MM.1S (cell line): ENCODE results near the gene FNDC1.

Experiments used
- DNase-seq: peaks from one replicate; pipeline ENCODE4 v3.0.0-alpha.2; 2015
- H2AFZ ChIP-seq: fragments of 300-600 bp; sonication (generic); 2 replicates; pipeline ENCODE4 v1.6.0; 2016; ENCODE audit warnings: antibody characterized with exemption, low read length
- H3F3A ChIP-seq: fragments of 300-600 bp; sonication (generic); 2 replicates; pipeline ENCODE4 v1.6.1; 2016; ENCODE audit warnings: mild to moderate bottlenecking, antibody characterized with exemption, low read length, moderate library complexity, mixed read lengths; ENCODE audit not compliant: insufficient read depth
- H3K27ac ChIP-seq: fragments of 300-600 bp; sonication (generic); 2 replicates; pipeline ENCODE4 v1.5.1; 2016; ENCODE audit warnings: mild to moderate bottlenecking, low read length
- H3K27me3 ChIP-seq: fragments of 300-600 bp; sonication (generic); replicated peaks from 2 replicates; pipeline ENCODE4 v1.6.0; 2016; ENCODE audit warnings: low read length; ENCODE audit not compliant: insufficient read depth
- H3K36me3 ChIP-seq: fragments of 300-600 bp; sonication (generic); replicated peaks from 2 replicates; pipeline ENCODE4 v1.6.1; 2016; ENCODE audit warnings: mild to moderate bottlenecking, low read length, mixed read lengths; ENCODE audit not compliant: insufficient read depth
- H3K4me1 ChIP-seq: fragments of 300-600 bp; sonication (generic); 2 replicates; pipeline ENCODE4 v1.6.1; 2016; ENCODE audit warnings: low read length, mixed read lengths
- H3K4me2 ChIP-seq: fragments of 300-600 bp; sonication (generic); 2 replicates; pipeline ENCODE4 v1.6.0; 2016; ENCODE audit warnings: low read depth, low read length
- H3K4me3 ChIP-seq: fragments of 300-600 bp; sonication (generic); 2 replicates; pipeline ENCODE4 v1.5.1; 2016; ENCODE audit warnings: low read length, mixed read lengths
- H3K79me2 ChIP-seq: fragments of 300-600 bp; sonication (generic); 2 replicates; pipeline ENCODE4 v1.6.1; 2016; ENCODE audit warnings: mixed run types, low read length, mixed read lengths
- H3K9ac ChIP-seq: fragments of 300-600 bp; sonication (generic); 2 replicates; pipeline ENCODE4 v1.6.1; 2016; ENCODE audit warnings: low read length, mixed read lengths
- H3K9me2 ChIP-seq: fragments of 300-600 bp; sonication (generic); replicated peaks from 2 replicates; pipeline ENCODE4 v1.6.1; 2016; ENCODE audit warnings: mild to moderate bottlenecking, low read length, mixed read lengths; ENCODE audit not compliant: insufficient read depth
- H3K9me3 ChIP-seq: fragments of 300-600 bp; sonication (generic); replicated peaks from 2 replicates; pipeline ENCODE4 v1.6.1; 2016; ENCODE audit warnings: mild to moderate bottlenecking, low read length, mixed read lengths; ENCODE audit not compliant: insufficient read depth
- H4K20me1 ChIP-seq: fragments of 300-600 bp; sonication (generic); 2 replicates; pipeline ENCODE4 v1.6.1; 2016; ENCODE audit warnings: mild to moderate bottlenecking, low read length, moderate library complexity, mixed read lengths; ENCODE audit not compliant: insufficient read depth
- EZH2 ChIP-seq: fragments of 300-600 bp; sonication (generic); optimal IDR thresholded peaks from 2 replicates; pipeline ENCODE3; 2017; ENCODE audit warnings: low read depth, mild to moderate bottlenecking, antibody characterized with exemption, low read length, mixed read lengths
- EZH2phosphoT487 ChIP-seq: fragments of 300-600 bp; sonication (generic); IDR thresholded peaks from 2 replicates; pipeline ENCODE4 v1.6.1; 2018; ENCODE audit warnings: antibody characterized with exemption, low read length
- TF ChIP-seq, protein P1 (sequence below): fragments of 300-600 bp; sonication (generic); IDR thresholded peaks from 2 replicates; pipeline ENCODE4 v1.5.1; 2016; ENCODE audit warnings: antibody characterized with exemption, low read length, mixed read lengths

FNDC1 gene

GRCh38 chr6:159256128-159256527, 86.9 kb downstream of the FNDC1 start:
- Histone ChIP-seq H3K9me2 (no peaks in the 10 kb centered on the region), H3F3A (no peaks in the 10 kb centered on the region), H2AFZ (no peak overlapping the region), H3K9ac (no peak overlapping the region), H3K27ac (no peak overlapping the region), H4K20me1 (no peaks in the 10 kb centered on the region), H3K36me3 (no peaks in the 10 kb centered on the region), H3K79me2 (no peaks in the 10 kb centered on the region), H3K27me3 (no peaks in the 10 kb centered on the region), H3K4me1 (no peaks in the 10 kb centered on the region), H3K4me3 (no peak overlapping the region), H3K9me3 (no peaks in the 10 kb centered on the region), H3K4me2 (no peak overlapping the region)
- TF ChIP-seq EZH2 (no peak), EZH2phosphoT487 (no peak)
- TF ChIP-seq, protein P1, sequence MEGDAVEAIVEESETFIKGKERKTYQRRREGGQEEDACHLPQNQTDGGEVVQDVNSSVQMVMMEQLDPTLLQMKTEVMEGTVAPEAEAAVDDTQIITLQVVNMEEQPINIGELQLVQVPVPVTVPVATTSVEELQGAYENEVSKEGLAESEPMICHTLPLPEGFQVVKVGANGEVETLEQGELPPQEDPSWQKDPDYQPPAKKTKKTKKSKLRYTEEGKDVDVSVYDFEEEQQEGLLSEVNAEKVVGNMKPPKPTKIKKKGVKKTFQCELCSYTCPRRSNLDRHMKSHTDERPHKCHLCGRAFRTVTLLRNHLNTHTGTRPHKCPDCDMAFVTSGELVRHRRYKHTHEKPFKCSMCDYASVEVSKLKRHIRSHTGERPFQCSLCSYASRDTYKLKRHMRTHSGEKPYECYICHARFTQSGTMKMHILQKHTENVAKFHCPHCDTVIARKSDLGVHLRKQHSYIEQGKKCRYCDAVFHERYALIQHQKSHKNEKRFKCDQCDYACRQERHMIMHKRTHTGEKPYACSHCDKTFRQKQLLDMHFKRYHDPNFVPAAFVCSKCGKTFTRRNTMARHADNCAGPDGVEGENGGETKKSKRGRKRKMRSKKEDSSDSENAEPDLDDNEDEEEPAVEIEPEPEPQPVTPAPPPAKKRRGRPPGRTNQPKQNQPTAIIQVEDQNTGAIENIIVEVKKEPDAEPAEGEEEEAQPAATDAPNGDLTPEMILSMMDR, result no peak
- DNase-seq, result no peak

DNA sequence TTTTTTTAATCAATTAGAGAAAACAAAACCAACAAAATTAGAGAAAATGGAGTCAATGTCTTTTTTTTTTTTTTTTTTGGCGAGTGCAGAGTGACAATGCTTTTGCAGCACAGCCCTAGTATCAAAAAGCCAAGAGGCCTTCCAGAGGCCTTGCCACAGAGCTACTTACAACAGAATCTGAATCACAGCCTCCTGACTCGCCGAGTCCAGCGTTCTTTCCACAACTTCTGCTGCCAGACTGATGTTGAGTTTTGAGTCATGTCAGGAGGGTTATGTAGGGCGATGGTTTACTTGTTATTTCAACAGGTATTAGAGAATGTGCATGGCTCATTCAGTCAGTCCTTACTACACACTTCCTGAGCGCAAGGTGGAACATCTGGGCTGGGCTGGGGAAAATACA, 88.6 kb downstream of the FNDC1 start:
- H3K36me3 ChIP-seq, result no peaks in the 10 kb centered on the region
- H3K4me2 ChIP-seq, result no peak overlapping the region
- H3F3A ChIP-seq, result no peaks in the 10 kb centered on the region
- H3K9me2 ChIP-seq, result no peaks in the 10 kb centered on the region
- DNase-seq, result no peak
- no peaks in the 10 kb centered on the region for H4K20me1 ChIP-seq
- no peaks in the 10 kb centered on the region for H3K79me2 ChIP-seq
- H3K27me3 ChIP-seq, result no peaks in the 10 kb centered on the region
- no peaks in the 10 kb centered on the region for H3K4me1 ChIP-seq
- H3K9me3 ChIP-seq, result no peaks in the 10 kb centered on the region
- no peak overlapping the region for H3K27ac ChIP-seq
- TF ChIP-seq EZH2 (no peak), EZH2phosphoT487 (no peak)
- TF ChIP-seq, protein P1, result no peak
- H2AFZ ChIP-seq, result no peak overlapping the region
- H3K9ac ChIP-seq, result no peak overlapping the region
- no peak overlapping the region for H3K4me3 ChIP-seq

DNA sequence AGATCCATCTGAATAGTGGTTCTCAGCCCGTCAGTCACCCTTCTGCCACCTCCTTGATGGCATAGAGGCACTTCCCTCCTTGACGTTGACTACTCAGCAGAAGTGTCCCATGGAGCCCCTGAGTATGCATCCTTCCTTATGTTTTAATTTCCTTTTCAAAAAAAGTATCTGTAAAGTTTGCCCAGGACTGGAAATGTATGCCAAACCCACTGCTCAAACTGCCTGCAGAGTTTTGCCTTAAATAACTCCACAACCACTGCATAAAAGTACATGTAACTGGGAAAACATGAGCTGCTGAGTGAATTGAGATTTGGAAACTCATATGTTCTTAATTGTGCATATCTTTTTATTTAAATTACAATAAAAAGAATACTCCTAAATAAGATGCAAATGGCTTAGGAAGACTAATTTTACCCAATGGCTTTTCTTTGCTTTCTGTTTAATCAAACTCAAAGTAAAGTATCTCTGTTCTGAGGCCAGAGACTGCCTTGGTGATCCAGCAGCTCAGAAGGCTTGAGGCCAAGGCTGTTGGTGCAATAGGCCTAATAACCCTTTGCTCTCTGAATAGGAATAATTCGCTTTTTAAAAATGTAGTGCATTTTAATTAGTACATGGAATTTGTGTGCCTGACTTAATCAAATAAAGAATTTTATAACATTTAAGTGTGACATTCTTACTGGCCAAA, 90.4 kb downstream of the FNDC1 start:
- Histone ChIP-seq H3K27me3 (no peaks in the 10 kb centered on the region), H3K4me3 (no peak overlapping the region), H3K9ac (no peak overlapping the region), H3K4me1 (no peaks in the 10 kb centered on the region), H3K9me3 (no peaks in the 10 kb centered on the region), H3K79me2 (no peaks in the 10 kb centered on the region), H3K9me2 (no peaks in the 10 kb centered on the region), H2AFZ (no peak overlapping the region), H3F3A (no peaks in the 10 kb centered on the region), H3K4me2 (no peak overlapping the region), H4K20me1 (no peaks in the 10 kb centered on the region), H3K36me3 (no peaks in the 10 kb centered on the region), H3K27ac (no peak overlapping the region)
- TF ChIP-seq EZH2phosphoT487, result no peak
- TF ChIP-seq EZH2, result no peak
- TF ChIP-seq, protein P1, result no peak
- no peak for DNase-seq
